Gastrocnemius medialis (tissue), 4 donors: ENCODE measurements around the gene CDH4. TPM values are rescaled to one million over a fixed set of nuclear protein-coding genes. Genes with fewer than 3 reads are reported as not detected.
A peak's percentile ranks its signal among the peaks of the same experiment; 100 is the strongest.
"Not testable (repeated sequence)": the region's sequence is repeated elsewhere in the genome, so short reads cannot be mapped to it uniquely, and the experiment has no call there.

Experiments used
- ATAC-seq, 2 donors: fragments of 150-250 bp; one replicate each; pipeline ENCODE4 v1.9.1; 2016
- DNase-seq, 2 donors: peaks; one replicate each; pipeline ENCODE4 v3.0.0-alpha.2; 2019
- H3K27ac ChIP-seq, 4 donors: fragments of 200-600 bp; sonication (generic); 1 replicate in 1 of 4; 2 replicates in 3 of 4; pipeline ENCODE4 v1.5.1; 2016 to 2018; ENCODE audit warnings: mild to moderate bottlenecking in 2 of 4, moderate library complexity in 1 of 4
- H3K27me3 ChIP-seq, 3 donors: fragments of 200-600 bp; sonication (generic) in 2 of 3; 1 replicate in 1 of 3; 2 replicates in 2 of 3; pipeline versions ENCODE4 v1.5.1 to v1.6.0; 2016 to 2019; ENCODE audit warnings: mild to moderate bottlenecking in 1 of 3, moderate library complexity in 1 of 3
- H3K36me3 ChIP-seq, 2 donors: fragments of 200-600 bp; sonication (generic) in 1 of 2; one replicate each; pipeline ENCODE4 v1.5.1; 2017 to 2018
- H3K4me1 ChIP-seq, 2 donors: fragments of 200-600 bp; sonication (generic) in 1 of 2; one replicate each; pipeline ENCODE4 v1.5.1; 2016 to 2017; ENCODE audit warnings: mild to moderate bottlenecking in 2 of 2
- H3K4me3 ChIP-seq, 4 donors: fragments of 200-600 bp; sonication (generic) in 3 of 4; 1 replicate in 1 of 4; 2 replicates in 3 of 4; pipeline ENCODE4 v1.5.1; 2016 to 2019; ENCODE audit warnings: mild to moderate bottlenecking in 2 of 4
- H3K9me3 ChIP-seq, 3 donors: fragments of 200-600 bp; sonication (generic) in 2 of 3; 1 replicate in 1 of 3; 2 replicates in 2 of 3; pipeline ENCODE4 v1.5.1; 2016 to 2019
- CTCF ChIP-seq, 5 experiments: fragments of 450-650 bp in 3 of 5; fragments of 200-600 bp in 2 of 5; sonication (generic) in 2 of 5; IDR thresholded peaks in 4 of 5; conservative IDR thresholded peaks in 1 of 5; 1 replicate in 4 of 5; 2 replicates in 1 of 5; pipeline ENCODE4 v1.5.1; 2016 to 2019; ENCODE audit warnings: antibody characterized with exemption in 5 of 5, mild to moderate bottlenecking in 3 of 5, moderate library complexity in 3 of 5
- POLR2A ChIP-seq, 2 donors: fragments of 450-650 bp; IDR thresholded peaks; one replicate each; pipeline ENCODE4 v1.6.1; 2017; ENCODE audit warnings: antibody characterized with exemption in 2 of 2, mild to moderate bottlenecking in 2 of 2, moderate library complexity in 2 of 2
- in situ Hi-C, 4 donors: fragments of 200-750 bp; cut with MboI; loops; one replicate each; pipeline versions ENCODE4 v1.15.0 to v1.8.0; 2017; ENCODE audit warnings: low sequenced_read_pairs in 4 of 4
- intact Hi-C: fragments of 100-400 bp; cut with DNase I; formaldehyde crosslinking; loops from one replicate; pipeline ENCODE4 v1.15.1; 2023; ENCODE audit warnings: low total_unique reads
- total RNA-seq, 4 donors: library from RNA; depleted of rRNA; stranded (reverse); fragments of >200 nt; gene quantifications; one replicate each; pipeline versions ENCODE4 v1.1.0 to v1.2.3, GENCODE V29; 2016

Gene CDH4
- total RNA-seq, 4 donors from 2014 or later = 0.38 to 1.2 (median 0.86) TPM

GRCh38 chr20:61978491-61978890, 726.4 kb downstream of the CDH4 start:
- Histone ChIP-seq H3K27me3 (no peaks in the 10 kb centered on the region), H3K4me3 (no peak overlapping the region), H3K4me1 (no peaks in the 10 kb centered on the region), H3K36me3 (peaks cover 0 to 10% of the 10 kb centered on the region in 2 donors), H3K9me3 (no peaks in the 10 kb centered on the region), H3K27ac (no peak overlapping the region)
- TF ChIP-seq CTCF (IDR thresholded peaks at IDR 0.05 in 4 of 5, conservative IDR thresholded peaks at IDR 0.05 in 1 of 5) (no peak), POLR2A (IDR thresholded peaks at IDR 0.05) (no peak)
- ATAC-seq (no peak), DNase-seq (no peak)
- intact Hi-C loops (no loop called here), in situ Hi-C loops (no loop called here)

- Histone ChIP-seq H3K27ac (no peak overlapping the region), H3K4me1 (no peaks in the 10 kb centered on the region), H3K9me3 (no peaks in the 10 kb centered on the region), H3K27me3 (no peaks in the 10 kb centered on the region), H3K4me3 (no peak overlapping the region), H3K36me3 (peaks cover 0 to 6% of the 10 kb centered on the region in 2 donors)
- in situ Hi-C loops = no loop called here
- ATAC-seq (no peak), DNase-seq (no peak)
- intact Hi-C loops = no loop called here
- TF ChIP-seq POLR2A (IDR thresholded peaks at IDR 0.05) (no peak), CTCF (IDR thresholded peaks at IDR 0.05 in 4 of 5, conservative IDR thresholded peaks at IDR 0.05 in 1 of 5) (no peak)
These were observed 727.0 kb downstream of the CDH4 start for GRCh38 chr20:61979090-61979489.

GRCh38 chr20:61979701-61980635, 727.9 kb downstream of the CDH4 start:
- intact Hi-C loops = no loop called here
- in situ Hi-C loops = no loop called here
- DNase-seq (no peak), ATAC-seq (no peak)
- H3K27me3 ChIP-seq = no peaks in the 10 kb centered on the region
- no peak overlapping the region for H3K4me3 ChIP-seq
- no peaks in the 10 kb centered on the region for H3K36me3 ChIP-seq
- no peaks in the 10 kb centered on the region for H3K9me3 ChIP-seq
- H3K4me1 ChIP-seq = no peaks in the 10 kb centered on the region
- H3K27ac ChIP-seq = no peak overlapping the region
- TF ChIP-seq POLR2A (IDR thresholded peaks at IDR 0.05) (no peak), CTCF (IDR thresholded peaks at IDR 0.05 in 4 of 5, conservative IDR thresholded peaks at IDR 0.05 in 1 of 5) (no peak)

GRCh38 chr20:61980647-61981583, 728.9 kb downstream of the CDH4 start:
- in situ Hi-C loops (no loop called here), intact Hi-C loops (no loop called here)
- Histone ChIP-seq H3K9me3 (no peaks in the 10 kb centered on the region), H3K4me1 (no peaks in the 10 kb centered on the region), H3K36me3 (peaks cover 0 to 3% of the 10 kb centered on the region in 2 donors), H3K27ac (no peak overlapping the region), H3K4me3 (no peak overlapping the region), H3K27me3 (no peaks in the 10 kb centered on the region)
- DNase-seq = peak in 1 of 2 donors; percentile 20
- TF ChIP-seq POLR2A (IDR thresholded peaks at IDR 0.05) (no peak), CTCF (IDR thresholded peaks at IDR 0.05 in 4 of 5, conservative IDR thresholded peaks at IDR 0.05 in 1 of 5) (peak in 3 of 5 experiments; percentile 27 to 75 (median 55))
- ATAC-seq = no peak

- intact Hi-C loops, in situ Hi-C loops, ATAC-seq, H3K4me3 ChIP-seq, H3K36me3 ChIP-seq, DNase-seq, H3K27me3 ChIP-seq, H3K27ac ChIP-seq, H3K9me3 ChIP-seq, H3K4me1 ChIP-seq: not testable (repeated sequence)
These were observed 729.6 kb downstream of the CDH4 start for GRCh38 chr20:61981691-61982090.
